ENCODE data around the gene CCNL1.

CCNL1 gene

GRCh38 chr3:157101486-157101885 lies 58.5 kb downstream of the CCNL1 start:
- DNase-seq, result no peak

GRCh38 chr3:157100608-157101396 lies 59.1 kb downstream of the CCNL1 start:
- peak; percentile 17 for DNase-seq

- no peak for DNase-seq
Measured at GRCh38 chr3:157100096-157100477, 59.9 kb downstream of the CCNL1 start.

DNA sequence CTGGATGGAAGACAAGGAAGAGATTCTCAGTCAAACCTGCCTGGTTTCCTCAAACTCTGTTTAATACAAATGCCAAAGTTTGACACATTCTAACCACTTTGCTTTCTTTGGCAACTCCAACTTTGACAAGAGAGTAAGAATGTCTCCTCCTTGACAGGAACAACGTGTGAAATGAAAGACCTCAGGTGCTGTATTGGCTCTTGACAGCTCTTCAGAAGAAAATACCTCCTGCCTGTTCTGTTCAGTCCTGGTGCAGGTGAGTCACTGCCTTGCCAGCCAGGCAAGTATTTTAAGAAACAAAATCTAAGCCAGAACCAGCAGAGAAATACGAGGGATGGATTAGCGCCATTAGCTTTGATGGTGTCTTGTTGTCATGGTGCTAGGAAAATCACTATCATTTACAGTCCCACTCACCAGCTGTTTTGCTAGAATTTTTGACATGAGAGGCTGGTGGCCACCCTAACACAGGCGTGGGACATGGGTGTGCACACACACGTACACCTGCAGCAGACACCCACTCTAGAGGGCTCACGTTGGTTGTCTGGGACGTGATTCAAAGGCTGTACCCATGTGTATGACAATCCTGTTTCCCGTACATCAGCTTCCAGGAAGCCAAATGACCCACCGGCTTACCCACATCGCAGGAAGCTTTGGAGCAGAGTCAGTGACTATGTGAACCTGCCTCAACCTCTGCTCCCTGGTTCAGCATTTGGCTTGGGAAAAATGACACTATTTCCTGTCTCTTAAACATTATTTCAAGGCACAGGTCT lies 60.4 kb downstream of the CCNL1 start:
- DNase-seq, result no peak

GRCh38 chr3:157098823-157099185 lies 61.1 kb downstream of the CCNL1 start:
- DNase-seq, result no peak

DNA sequence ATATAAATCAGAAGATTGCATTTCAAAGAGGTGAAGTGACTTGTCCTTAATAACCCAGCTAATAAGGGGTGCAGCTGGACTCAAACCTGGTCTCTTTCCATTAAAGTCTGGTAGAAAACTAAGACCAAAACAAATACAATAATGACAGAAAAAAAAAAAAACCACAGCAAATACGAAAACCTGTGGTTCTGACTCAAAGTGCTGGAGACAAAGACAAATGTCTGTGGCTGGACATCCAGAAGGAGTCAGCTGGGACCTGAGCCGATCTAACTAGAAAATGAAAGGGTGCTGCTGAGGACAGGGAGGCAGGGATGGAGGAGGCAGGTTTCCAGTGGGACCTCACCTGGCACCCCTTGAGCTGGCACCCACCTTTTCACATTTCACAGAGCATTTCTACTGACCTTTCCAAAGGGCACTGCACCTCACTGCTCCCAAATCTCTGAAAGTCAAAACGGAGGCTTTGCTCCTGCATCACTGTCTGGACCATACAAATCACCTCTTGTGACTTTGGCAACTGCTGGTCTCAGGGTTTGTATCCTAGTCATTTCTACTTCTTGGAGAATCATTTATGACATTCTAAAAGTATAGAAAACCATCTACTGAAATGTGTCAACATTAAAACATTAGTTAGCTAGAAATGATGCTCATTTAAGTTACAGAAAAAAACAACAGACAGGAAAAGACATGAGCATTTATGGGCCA lies 61.7 kb downstream of the CCNL1 start:
- DNase-seq, result no peak
